Breast epithelium (tissue), 4 donors: ENCODE measurements around the gene HSD17B8. TPM values are rescaled to one million over a fixed set of nuclear protein-coding genes. Genes with fewer than 3 reads are reported as not detected.

Source experiments
- DNase-seq, 2 donors: peaks; one replicate each; pipeline ENCODE4 v3.0.0-alpha.2; 2019; ENCODE audit warnings: low spot score in 2 of 2
- H3K27ac ChIP-seq, 2 donors: fragments of 200-600 bp; sonication (generic) in 1 of 2; one replicate each; pipeline ENCODE4 v1.5.1; 2016 to 2019; ENCODE audit warnings: mild to moderate bottlenecking in 1 of 2
- H3K27me3 ChIP-seq, 2 donors: fragments of 200-600 bp; sonication (generic) in 1 of 2; one replicate each; pipeline versions ENCODE4 v1.5.1 to v1.6.0; 2017 to 2019; ENCODE audit warnings: control low read depth in 1 of 2, mild to moderate bottlenecking in 1 of 2
- H3K36me3 ChIP-seq: fragments of 200-600 bp; one replicate; pipeline ENCODE4 v1.5.1; 2019
- H3K4me1 ChIP-seq, 2 donors: fragments of 200-600 bp; sonication (generic); one replicate each; pipeline ENCODE4 v1.5.1; 2016 to 2019; ENCODE audit warnings: control low read depth in 1 of 2
- H3K4me3 ChIP-seq, 3 donors: fragments of 200-600 bp; sonication (generic); 1 replicate in 2 of 3; 2 replicates in 1 of 3; pipeline ENCODE4 v1.5.1; 2016 to 2019; ENCODE audit warnings: mild to moderate bottlenecking in 3 of 3, moderate library complexity in 2 of 3
- H3K9me3 ChIP-seq, 2 donors: fragments of 200-600 bp; sonication (generic) in 1 of 2; one replicate each; pipeline ENCODE4 v1.5.1; 2016 to 2019; ENCODE audit warnings: control low read depth in 1 of 2
- CTCF ChIP-seq, 3 donors: fragments of 450-650 bp; IDR thresholded peaks; one replicate each; pipeline ENCODE4 v1.5.1; 2016 to 2017; ENCODE audit warnings: antibody characterized with exemption in 3 of 3, mild to moderate bottlenecking in 3 of 3, moderate library complexity in 3 of 3
- POLR2A ChIP-seq: fragments of 450-650 bp; IDR thresholded peaks from one replicate; pipeline ENCODE4 v1.6.1; 2016; ENCODE audit warnings: antibody characterized with exemption, mild to moderate bottlenecking, moderate library complexity
- POLR2AphosphoS5 ChIP-seq, 3 donors: sonication (generic); formaldehyde crosslinking; IDR thresholded peaks; one replicate each; pipeline ENCODE4 v1.6.1; 2017; ENCODE audit warnings: antibody characterized with exemption in 3 of 3
- intact Hi-C: fragments of 100-400 bp; cut with DNase I; formaldehyde crosslinking; loops from one replicate; pipeline ENCODE4 v1.15.1; 2023; ENCODE audit warnings: low total_unique reads
- total RNA-seq, 3 donors: library from RNA; depleted of rRNA; stranded (reverse); fragments of >200 nt; gene quantifications; one replicate each; pipeline ENCODE4 v1.1.0, GENCODE V29; 2016

The HSD17B8 gene
- total RNA-seq, 3 donors from 2014 or later, result 17.0 to 33.8 (median 18.4) TPM

GRCh38 chr6:33161354-33162331 lies 42.8 kb upstream of the HSD17B8 start:
- intact Hi-C loops, result no loop called here
- TF ChIP-seq POLR2A (no peak), POLR2AphosphoS5 (IDR thresholded peaks at IDR 0.05) (peak in 2 of 3 donors; percentile 15 to 23), CTCF (IDR thresholded peaks at IDR 0.05) (peak; percentile 83 to 94 (median 88))
- no peaks in the 10 kb centered on the region for H3K36me3 ChIP-seq
- H3K27ac ChIP-seq, result peak overlapping the region; percentile 73 to 80
- H3K9me3 ChIP-seq, result no peaks in the 10 kb centered on the region
- H3K4me3 ChIP-seq, result peak overlapping the region; percentile 37 to 65 (median 58)
- no peaks in the 10 kb centered on the region for H3K27me3 ChIP-seq
- peak; percentile 55 to 78 for DNase-seq
- peaks cover 4 to 7% of the 10 kb centered on the region in 2 donors for H3K4me1 ChIP-seq

DNA sequence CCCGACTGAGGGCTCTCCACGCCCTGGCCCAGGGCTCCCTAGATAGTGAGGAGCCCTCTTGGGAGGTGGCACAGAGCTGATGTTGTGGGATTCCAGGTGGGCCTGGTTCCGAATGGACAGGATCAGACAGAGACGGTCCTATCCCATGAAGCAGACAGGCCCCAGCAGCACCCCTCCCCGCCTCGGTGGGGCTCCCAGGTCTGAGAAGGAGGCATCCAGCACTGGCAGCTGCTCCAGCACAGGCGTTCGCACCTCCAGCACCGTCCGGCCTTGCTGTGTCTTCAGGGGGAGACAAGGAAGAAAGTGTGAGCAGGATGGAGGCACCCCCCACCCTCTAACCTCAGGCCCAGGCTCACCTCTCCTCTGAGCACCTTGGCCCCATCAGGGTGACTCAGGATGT lies 40.9 kb upstream of the HSD17B8 start:
- intact Hi-C loops, result no loop called here

DNA sequence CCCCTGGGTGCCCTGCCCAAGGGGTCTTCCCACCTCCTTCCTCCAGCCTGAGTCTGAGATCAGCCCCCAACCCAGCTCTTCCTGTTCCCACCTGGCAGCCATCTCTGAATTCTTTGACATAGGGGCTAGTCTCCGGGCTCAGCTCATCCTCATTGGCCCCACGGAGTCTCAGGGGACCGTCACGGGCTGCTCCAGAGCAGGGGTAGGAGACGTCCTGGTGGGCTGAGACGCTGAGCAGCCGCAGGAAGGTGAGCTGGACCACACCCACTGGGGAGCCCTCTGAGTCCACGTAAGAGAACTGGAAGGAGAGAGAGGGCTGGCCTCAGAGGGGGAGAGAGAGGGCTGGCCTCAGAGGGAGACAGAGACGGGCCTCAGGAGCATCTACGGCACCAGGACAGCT lies 40.3 kb upstream of the HSD17B8 start:
- TF ChIP-seq POLR2A (no peak), CTCF (IDR thresholded peaks at IDR 0.05) (no peak), POLR2AphosphoS5 (IDR thresholded peaks at IDR 0.05) (no peak)

More for the DNA sequence above, 40.9 kb upstream of the HSD17B8 start:
- Histone ChIP-seq H3K27me3 (no peaks in the 10 kb centered on the region), H3K4me3 (no peak overlapping the region), H3K9me3 (no peaks in the 10 kb centered on the region), H3K27ac (no peak overlapping the region), H3K4me1 (peaks cover 4 to 7% of the 10 kb centered on the region in 2 donors), H3K36me3 (no peaks in the 10 kb centered on the region)
- no peak for DNase-seq
- no peak for TF ChIP-seq POLR2A
- no peak for TF ChIP-seq POLR2AphosphoS5 (IDR thresholded peaks at IDR 0.05)
- TF ChIP-seq CTCF (IDR thresholded peaks at IDR 0.05), result no peak

DNA sequence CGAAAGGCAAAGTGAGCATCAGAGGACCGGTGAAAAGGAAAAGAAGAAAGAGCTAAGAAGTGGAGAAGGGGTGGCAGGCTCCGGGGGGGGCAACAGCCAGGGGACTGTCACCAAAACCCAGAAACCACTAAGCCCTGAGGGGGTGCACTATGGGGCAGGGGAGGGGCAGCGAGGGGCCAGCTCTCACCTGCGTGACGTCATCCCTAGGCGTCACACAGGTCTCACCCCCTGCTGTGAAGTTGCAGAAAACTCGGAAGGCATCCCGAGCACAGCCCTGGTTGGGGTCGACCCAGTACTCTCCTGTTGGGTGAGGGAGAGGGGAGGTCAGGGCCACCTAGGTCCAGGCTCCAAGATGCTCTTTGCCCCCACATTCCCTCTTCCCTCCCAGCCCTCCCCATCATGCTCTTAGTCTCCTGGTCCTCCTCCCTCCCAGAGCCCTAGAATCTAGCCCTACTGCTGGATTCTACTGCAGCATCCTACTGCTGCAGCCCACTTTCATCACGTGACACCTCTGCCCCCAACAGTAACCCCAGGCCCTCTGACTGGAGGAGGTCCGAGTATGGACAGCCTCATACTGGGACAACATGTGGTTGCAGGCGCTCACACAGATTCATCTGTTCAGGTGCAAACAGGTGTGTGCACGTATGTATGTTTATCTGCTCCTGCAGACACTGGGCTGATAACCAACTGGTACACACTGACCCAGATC lies 39.6 kb upstream of the HSD17B8 start:
- intact Hi-C loops, result no loop called here
- Histone ChIP-seq H3K27me3 (no peaks in the 10 kb centered on the region), H3K4me1 (peaks cover 4 to 7% of the 10 kb centered on the region in 2 donors), H3K36me3 (no peaks in the 10 kb centered on the region), H3K27ac (no peak overlapping the region), H3K9me3 (no peaks in the 10 kb centered on the region), H3K4me3 (no peak overlapping the region)
- TF ChIP-seq POLR2AphosphoS5 (IDR thresholded peaks at IDR 0.05), result no peak
- no peak for DNase-seq

More for the DNA sequence above, 40.3 kb upstream of the HSD17B8 start:
- H3K36me3 ChIP-seq, result no peaks in the 10 kb centered on the region
- H3K4me3 ChIP-seq, result no peak overlapping the region
- intact Hi-C loops, result no loop called here
- no peak for DNase-seq
- H3K9me3 ChIP-seq, result no peaks in the 10 kb centered on the region
- H3K27ac ChIP-seq, result no peak overlapping the region
- no peaks in the 10 kb centered on the region for H3K27me3 ChIP-seq
- H3K4me1 ChIP-seq, result peaks cover 4 to 7% of the 10 kb centered on the region in 2 donors

DNA sequence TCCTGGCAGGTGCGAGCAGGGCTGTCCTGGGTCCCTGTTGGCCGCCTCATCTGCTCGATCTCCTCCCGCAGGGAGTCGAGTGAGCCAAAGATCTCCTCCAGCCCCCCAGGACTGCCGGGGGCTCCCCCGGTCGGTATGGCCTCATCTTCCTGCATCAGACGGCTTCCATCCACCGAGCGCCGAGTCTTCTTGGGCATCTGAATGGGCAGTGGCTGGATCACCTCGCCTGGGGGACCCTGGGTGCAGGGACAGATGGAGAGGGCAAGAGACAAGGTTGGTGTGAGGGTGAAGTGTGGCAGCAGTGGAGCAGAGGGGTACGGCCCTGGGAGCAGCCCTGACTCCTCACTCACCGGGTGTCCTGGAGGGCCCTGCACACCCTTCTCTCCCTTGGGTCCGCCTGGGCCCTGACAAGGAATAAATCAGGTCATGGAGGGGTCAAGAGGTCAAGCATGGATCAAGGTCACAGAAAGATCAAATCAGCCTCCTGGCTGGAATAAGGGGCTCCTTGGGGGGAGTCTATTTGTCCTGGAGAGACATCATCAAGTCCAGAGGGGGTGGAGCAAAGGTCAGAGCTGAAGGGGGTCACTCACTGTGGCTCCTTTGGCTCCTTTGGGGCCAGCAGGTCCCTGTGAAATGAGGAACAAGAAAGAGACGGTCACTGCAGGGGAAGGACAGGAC lies 38.7 kb upstream of the HSD17B8 start:
- Histone ChIP-seq H3K9me3 (no peaks in the 10 kb centered on the region), H3K4me1 (peaks cover 4 to 7% of the 10 kb centered on the region in 2 donors), H3K4me3 (no peak overlapping the region), H3K27me3 (no peaks in the 10 kb centered on the region), H3K36me3 (no peaks in the 10 kb centered on the region), H3K27ac (no peak overlapping the region)
- TF ChIP-seq POLR2A (no peak), CTCF (IDR thresholded peaks at IDR 0.05) (no peak), POLR2AphosphoS5 (IDR thresholded peaks at IDR 0.05) (no peak)
- intact Hi-C loops, result no loop called here
- no peak for DNase-seq
